Ramos (cell line): ENCODE results near the gene POLR2E.

Source experiments
- in situ Hi-C: fragments of 300-500 bp; cut with MboI; formaldehyde crosslinking; loops from one replicate; pipeline ENCODE4 v1.14.3; 2022; ENCODE audit warnings: low sequenced_read_pairs; ENCODE audit not compliant: unreplicated experiment

Gene POLR2E

GRCh38 chr19:1126984-1127760 is 32.0 kb upstream of the POLR2E start:
- in situ Hi-C loops = no loop called here

GRCh38 chr19:1125601-1126467 is 30.7 kb upstream of the POLR2E start:
- in situ Hi-C loops = no loop called here

GRCh38 chr19:1123885-1124677 is 28.9 kb upstream of the POLR2E start:
- in situ Hi-C loops = no loop called here

- in situ Hi-C loops = no loop called here
These were observed 28.2 kb upstream of the POLR2E start for GRCh38 chr19:1123381-1123780.

- in situ Hi-C loops = no loop called here
These were observed 27.8 kb upstream of the POLR2E start for GRCh38 chr19:1122972-1123363.

GRCh38 chr19:1122021-1122971 is 27.1 kb upstream of the POLR2E start:
- in situ Hi-C loops = no loop called here

- in situ Hi-C loops = no loop called here
These were observed 26.2 kb upstream of the POLR2E start for GRCh38 chr19:1121395-1121794.

- in situ Hi-C loops = loop anchor here (5.0 kb wide), 1 partner anchor 73 kb away; no protein-coding TSS in a partner anchor
These were observed 24.5 kb upstream of the POLR2E start for GRCh38 chr19:1119475-1120217.

GRCh38 chr19:1118999-1119398 is 23.8 kb upstream of the POLR2E start:
- in situ Hi-C loops = loop anchor here (5.0 kb wide), 1 partner anchor 73 kb away; no protein-coding TSS in a partner anchor

GRCh38 chr19:1117654-1118053 is 22.5 kb upstream of the POLR2E start:
- in situ Hi-C loops = loop anchor here (5.0 kb wide), 1 partner anchor 75 kb away; no protein-coding TSS in a partner anchor

GRCh38 chr19:1116726-1117581 is 21.8 kb upstream of the POLR2E start:
- in situ Hi-C loops = loop anchor here (5.0 kb wide), 1 partner anchor 75 kb away; no protein-coding TSS in a partner anchor

GRCh38 chr19:1115646-1116420 is 20.7 kb upstream of the POLR2E start:
- in situ Hi-C loops = loop anchor here (5.0 kb wide), 1 partner anchor 76 kb away; no protein-coding TSS in a partner anchor

GRCh38 chr19:1114728-1115127 is 19.6 kb upstream of the POLR2E start:
- in situ Hi-C loops = loop anchor here (5.0 kb wide), 1 partner anchor 78 kb away; no protein-coding TSS in a partner anchor

GRCh38 chr19:1113986-1114483 is 18.9 kb upstream of the POLR2E start:
- in situ Hi-C loops = no loop called here

- in situ Hi-C loops = no loop called here
These were observed 18.1 kb upstream of the POLR2E start for GRCh38 chr19:1113030-1113985.
